ENCODE data around the gene OR11A1.
"Not testable (repeated sequence)": the region's sequence is repeated elsewhere in the genome, so short reads cannot be mapped to it uniquely, and the experiment has no call there.

Gene OR11A1

GRCh38 chr6:29477923-29478450 lies 21.1 kb upstream of the OR11A1 start:
- no peak for DNase-seq

GRCh38 chr6:29474996-29475395 lies 18.1 kb upstream of the OR11A1 start:
- DNase-seq = no peak

GRCh38 chr6:29466241-29466640 lies 9.4 kb upstream of the OR11A1 start:
- DNase-seq = no peak

- DNase-seq = no peak
These were observed 8.9 kb upstream of the OR11A1 start for GRCh38 chr6:29465801-29466200.

GRCh38 chr6:29465279-29465678 lies 8.4 kb upstream of the OR11A1 start:
- DNase-seq = no peak

GRCh38 chr6:29462022-29462421 lies 5.2 kb upstream of the OR11A1 start:
- DNase-seq = no peak

- DNase-seq = no peak
These were observed 4.3 kb upstream of the OR11A1 start for GRCh38 chr6:29461021-29461814.

- DNase-seq = no peak
These were observed 5.2 kb downstream of the OR11A1 start for GRCh38 chr6:29451471-29452193.

- no peak for DNase-seq
These were observed 9.2 kb downstream of the OR11A1 start for GRCh38 chr6:29447670-29448069.

- DNase-seq = not testable (repeated sequence)
These were observed 12.8 kb downstream of the OR11A1 start for GRCh38 chr6:29444031-29444430.

GRCh38 chr6:29442719-29443118 lies 14.2 kb downstream of the OR11A1 start:
- no peak for DNase-seq

GRCh38 chr6:29439006-29439405 lies 17.9 kb downstream of the OR11A1 start, which contains the start of gene OR10C1:
Gene OR10C1, plus strand, starts transcription at chr6:29439306. Its CDS starts 710 bp downstream, at chr6:29440016.
- DNase-seq = no peak

- not testable (repeated sequence) for DNase-seq
These were observed 20.1 kb downstream of the OR11A1 start for GRCh38 chr6:29436730-29437129.

GRCh38 chr6:29426654-29427053 lies 30.2 kb downstream of the OR11A1 start:
- no peak for DNase-seq

- DNase-seq = no peak
These were observed 31.8 kb downstream of the OR11A1 start for GRCh38 chr6:29425075-29425474.

- no peak for DNase-seq
These were observed 32.3 kb downstream of the OR11A1 start for GRCh38 chr6:29424575-29424974.

- no peak for DNase-seq
These were observed 32.7 kb downstream of the OR11A1 start for GRCh38 chr6:29424168-29424567.

GRCh38 chr6:29419516-29419915 lies 37.4 kb downstream of the OR11A1 start:
- DNase-seq = no peak

GRCh38 chr6:29414588-29414987 lies 42.3 kb downstream of the OR11A1 start, which contains the start of gene OR12D1:
Gene OR12D1, plus strand, starts transcription at chr6:29414928.
- no peak for DNase-seq

GRCh38 chr6:29403801-29404200 lies 53.1 kb downstream of the OR11A1 start:
- DNase-seq = no peak

GRCh38 chr6:29399525-29399924 lies 57.3 kb downstream of the OR11A1 start:
- no peak for DNase-seq

GRCh38 chr6:29395331-29395730 lies 61.5 kb downstream of the OR11A1 start, which contains the start of gene OR12D2:
Gene OR12D2, plus strand, starts transcription at chr6:29395631. Its CDS starts 1,069 bp downstream, at chr6:29396700.
- DNase-seq = no peak

GRCh38 chr6:29388533-29388932 lies 68.3 kb downstream of the OR11A1 start:
- DNase-seq = no peak

GRCh38 chr6:29376003-29376402 lies 80.9 kb downstream of the OR11A1 start:
- DNase-seq = no peak

All from stimulated activated CD4-positive, alpha-beta T cell treated with anti-CD3 and anti-CD28 coated beads, Interleukin-4, amount 100 ng/mL, for 24 hours (primary cell).